Measurements from ENCODE around the gene CTTN.

The CTTN gene

DNA sequence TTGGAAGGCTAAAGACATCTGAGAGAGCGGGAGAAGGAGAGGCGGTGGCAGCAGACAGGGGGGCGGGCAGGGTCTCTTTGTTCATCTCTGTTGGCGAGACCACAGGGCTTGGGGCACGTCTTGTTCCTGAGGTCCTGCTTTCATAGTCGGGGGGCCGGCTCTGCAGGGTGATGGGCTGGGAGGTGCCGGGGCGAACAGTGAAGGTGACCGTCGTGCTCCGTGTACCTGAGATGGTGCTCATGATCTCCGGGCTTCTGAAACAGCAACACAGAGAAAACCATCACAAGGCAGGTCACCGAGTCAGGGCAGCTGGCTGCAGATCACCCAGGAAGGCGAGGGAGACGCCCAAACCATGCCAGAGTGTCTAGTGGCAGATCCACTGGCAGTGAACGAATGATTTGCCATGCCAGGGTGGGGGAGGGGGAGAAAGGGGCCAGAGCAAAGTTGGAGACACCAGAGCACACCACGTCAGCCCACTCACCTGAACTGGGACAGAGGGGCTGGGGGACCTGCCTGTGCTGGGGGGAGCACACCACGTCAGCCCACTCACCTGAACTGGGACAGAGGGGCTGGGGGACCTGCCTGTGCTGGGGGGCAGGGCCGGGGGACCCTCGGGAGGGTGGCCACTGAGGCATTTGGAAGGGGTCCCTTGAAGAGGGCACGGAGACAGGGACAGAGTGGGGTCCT lies 75.0 kb downstream of the CTTN start:
- TF ChIP-seq, protein P1, sequence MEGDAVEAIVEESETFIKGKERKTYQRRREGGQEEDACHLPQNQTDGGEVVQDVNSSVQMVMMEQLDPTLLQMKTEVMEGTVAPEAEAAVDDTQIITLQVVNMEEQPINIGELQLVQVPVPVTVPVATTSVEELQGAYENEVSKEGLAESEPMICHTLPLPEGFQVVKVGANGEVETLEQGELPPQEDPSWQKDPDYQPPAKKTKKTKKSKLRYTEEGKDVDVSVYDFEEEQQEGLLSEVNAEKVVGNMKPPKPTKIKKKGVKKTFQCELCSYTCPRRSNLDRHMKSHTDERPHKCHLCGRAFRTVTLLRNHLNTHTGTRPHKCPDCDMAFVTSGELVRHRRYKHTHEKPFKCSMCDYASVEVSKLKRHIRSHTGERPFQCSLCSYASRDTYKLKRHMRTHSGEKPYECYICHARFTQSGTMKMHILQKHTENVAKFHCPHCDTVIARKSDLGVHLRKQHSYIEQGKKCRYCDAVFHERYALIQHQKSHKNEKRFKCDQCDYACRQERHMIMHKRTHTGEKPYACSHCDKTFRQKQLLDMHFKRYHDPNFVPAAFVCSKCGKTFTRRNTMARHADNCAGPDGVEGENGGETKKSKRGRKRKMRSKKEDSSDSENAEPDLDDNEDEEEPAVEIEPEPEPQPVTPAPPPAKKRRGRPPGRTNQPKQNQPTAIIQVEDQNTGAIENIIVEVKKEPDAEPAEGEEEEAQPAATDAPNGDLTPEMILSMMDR (conservative IDR thresholded peaks at IDR 0.05; ENCODE audit: low read depth): no peak
- no peak for DNase-seq (ENCODE audit: low spot score)
- POLR2A ChIA-PET (ENCODE audit: low non-redundant PET): no interaction called here
- CTCF ChIA-PET: no interaction called here
- no peak overlapping the region for H3K27ac ChIP-seq

DNA sequence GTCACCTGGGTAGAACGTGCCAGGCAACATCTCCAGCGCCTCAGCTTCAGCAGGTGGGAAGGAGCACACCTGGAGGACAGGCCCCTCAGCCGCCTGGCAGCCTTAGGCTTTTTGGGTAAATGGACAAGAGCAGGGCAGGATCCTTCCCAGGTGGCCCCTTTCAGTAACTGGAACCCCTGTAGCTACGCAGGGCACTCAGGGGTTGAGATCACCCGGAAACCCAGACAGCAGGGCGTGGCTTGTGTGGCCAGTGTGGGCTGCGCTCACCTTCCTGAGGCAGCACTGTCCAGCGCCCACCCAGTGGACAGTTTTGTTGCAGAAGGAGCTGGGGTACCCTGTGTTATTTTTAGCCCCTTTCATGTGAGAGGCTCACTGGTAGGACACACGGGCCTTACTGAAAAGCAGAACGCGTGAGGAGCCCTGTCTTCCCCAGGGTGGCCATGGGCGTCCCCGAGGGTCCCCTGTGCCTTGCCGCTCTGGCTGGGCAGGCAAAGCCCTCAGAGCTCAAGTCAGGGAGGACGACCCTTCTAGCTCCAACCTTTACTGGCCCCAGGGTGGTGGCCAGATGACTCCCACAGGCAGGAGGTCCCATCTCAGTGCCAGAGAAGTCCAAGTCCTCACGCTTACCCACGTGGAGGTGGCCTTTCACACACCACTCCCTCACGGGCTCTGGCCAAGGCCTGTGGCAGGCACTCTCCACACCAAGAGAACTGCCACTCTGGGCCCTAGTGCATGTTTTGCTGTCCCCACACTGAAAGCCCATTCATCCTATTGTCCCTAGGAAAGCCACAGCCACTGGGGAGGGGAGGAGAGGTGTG lies 75.8 kb downstream of the CTTN start:
- ChIA-PET POLR2A (ENCODE audit: low non-redundant PET) (no interaction called here), CTCF (interaction anchor here (0.8 kb wide), 1 partner anchor 524 kb away, joined by 3 read pairs; no protein-coding TSS in a partner anchor)

DNA sequence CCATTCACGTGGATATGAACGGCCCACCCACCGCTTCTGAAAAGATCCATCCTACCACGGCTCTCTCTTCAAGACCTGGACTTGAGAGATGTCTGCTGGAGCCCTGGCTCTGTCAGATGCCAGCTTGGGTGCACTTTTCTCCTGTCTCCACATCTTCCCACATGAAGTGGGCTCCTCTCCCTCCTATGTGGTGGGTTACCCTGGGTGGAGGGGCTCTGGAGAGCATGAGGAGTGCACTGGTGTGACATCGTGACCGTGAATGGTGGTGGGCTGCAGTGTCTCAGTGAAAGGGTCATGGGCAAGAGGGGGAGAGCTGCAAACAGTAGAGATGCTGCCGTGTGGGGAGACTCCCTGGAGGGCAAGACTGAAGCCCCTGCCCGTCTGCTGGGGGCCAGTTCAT lies 76.4 kb downstream of the CTTN start:
- CTCF ChIA-PET: interaction anchor here (0.8 kb wide), 1 partner anchor 525 kb away, joined by 3 read pairs; no protein-coding TSS in a partner anchor
- TF ChIP-seq, protein P1 (conservative IDR thresholded peaks at IDR 0.05; ENCODE audit: low read depth): no peak
- no peak overlapping the region for H3K27ac ChIP-seq
- no peak for DNase-seq (ENCODE audit: low spot score)
- POLR2A ChIA-PET (ENCODE audit: low non-redundant PET): no interaction called here

More for the DNA sequence above, 75.8 kb downstream of the CTTN start:
- no peak overlapping the region for H3K27ac ChIP-seq
- no peak for DNase-seq (ENCODE audit: low spot score)
- TF ChIP-seq, protein P1 (conservative IDR thresholded peaks at IDR 0.05; ENCODE audit: low read depth): no peak

DNA sequence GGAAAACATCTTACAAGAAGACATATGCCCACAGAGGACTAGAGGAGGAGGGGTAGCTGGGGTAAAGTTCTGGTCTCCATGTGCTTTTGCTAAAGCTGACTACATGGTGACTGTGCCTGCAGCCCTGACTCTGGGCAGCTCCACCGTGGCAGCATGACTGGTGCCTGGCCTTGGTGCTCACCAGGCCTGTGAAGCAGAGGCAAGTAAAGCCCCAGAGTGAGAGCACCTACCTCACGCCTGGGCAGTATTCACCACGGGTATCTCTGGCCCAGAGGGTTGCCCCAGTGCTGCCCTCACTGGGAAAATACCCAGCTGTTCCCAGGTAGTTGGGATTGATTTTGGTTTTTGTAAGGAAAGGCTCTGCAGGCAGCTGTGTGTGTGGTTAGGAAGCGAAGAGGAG lies 78.3 kb downstream of the CTTN start:
- H3K27ac ChIP-seq: no peak overlapping the region
- CTCF ChIA-PET: interaction anchor here (0.6 to 1.3 kb wide), 2 partner anchors 282 to 939 kb away, joined by 3 to 6 read pairs; no protein-coding TSS in a partner anchor
- TF ChIP-seq, protein P1 (conservative IDR thresholded peaks at IDR 0.05; ENCODE audit: low read depth): no peak
- DNase-seq (ENCODE audit: low spot score): no peak
- POLR2A ChIA-PET (ENCODE audit: low non-redundant PET): no interaction called here

DNA sequence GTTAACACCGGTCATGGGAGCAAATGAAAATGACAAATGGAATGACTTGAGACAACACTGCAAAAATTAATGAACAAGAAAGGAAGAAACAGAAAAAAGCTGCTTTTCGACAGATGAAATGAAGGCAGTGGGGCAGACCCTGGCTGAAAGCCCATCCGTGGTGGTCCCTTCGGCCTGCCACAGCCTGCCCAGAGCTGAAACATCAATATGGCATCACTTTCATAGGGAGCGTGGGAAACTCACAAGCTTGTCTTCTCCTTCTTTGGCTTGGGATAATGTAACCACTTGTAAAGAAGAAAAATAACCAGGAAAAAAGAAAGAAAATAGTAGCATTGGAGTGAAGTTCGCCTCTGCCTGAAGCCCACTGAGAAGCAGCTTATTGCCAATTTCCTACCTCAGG lies 78.8 kb downstream of the CTTN start:
- TF ChIP-seq, protein P1 (conservative IDR thresholded peaks at IDR 0.05; ENCODE audit: low read depth): no peak
- POLR2A ChIA-PET (ENCODE audit: low non-redundant PET): no interaction called here
- no peak for DNase-seq (ENCODE audit: low spot score)
- CTCF ChIA-PET: interaction anchor here (0.6 to 1.3 kb wide), 2 partner anchors 48 to 938 kb away, joined by 3 to 6 read pairs; no protein-coding TSS in a partner anchor
- H3K27ac ChIP-seq: no peak overlapping the region

DNA sequence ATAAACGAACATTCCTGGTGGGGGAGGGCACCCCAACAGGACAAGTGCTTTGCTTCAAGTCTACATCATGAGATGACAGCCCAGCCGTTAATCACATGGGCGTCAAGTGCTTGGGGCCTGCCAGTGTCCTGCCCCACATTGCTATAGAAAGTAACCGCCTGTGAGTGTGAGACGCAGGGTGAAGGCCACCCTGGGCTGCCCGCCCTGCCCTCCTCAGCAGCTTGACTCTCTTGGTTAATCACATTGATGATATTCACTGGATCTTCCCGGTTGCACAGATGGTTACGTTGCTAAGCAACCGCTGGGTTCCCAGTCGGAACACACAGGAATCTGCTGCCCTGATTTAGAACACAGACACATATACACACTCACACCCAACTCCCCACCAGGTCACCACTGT lies 79.3 kb downstream of the CTTN start:
- ChIA-PET POLR2A (ENCODE audit: low non-redundant PET) (no interaction called here), CTCF (interaction anchor here (0.6 to 1.3 kb wide), 2 partner anchors 49 to 938 kb away, joined by 3 to 6 read pairs; no protein-coding TSS in a partner anchor)
- no peak overlapping the region for H3K27ac ChIP-seq
- DNase-seq (ENCODE audit: low spot score): no peak
- TF ChIP-seq, protein P1 (conservative IDR thresholded peaks at IDR 0.05; ENCODE audit: low read depth): no peak
